Measurements from ENCODE around the gene VDAC1. TPM values are rescaled to one million over a fixed set of nuclear protein-coding genes. Genes with fewer than 3 reads are reported as not detected.
"Not testable (repeated sequence)": the region's sequence is repeated elsewhere in the genome, so short reads cannot be mapped to it uniquely, and the experiment has no call there.

Gene VDAC1
- total and polyA plus RNA-seq, 5 donors: 325 to 393 (median 340) TPM

DNA sequence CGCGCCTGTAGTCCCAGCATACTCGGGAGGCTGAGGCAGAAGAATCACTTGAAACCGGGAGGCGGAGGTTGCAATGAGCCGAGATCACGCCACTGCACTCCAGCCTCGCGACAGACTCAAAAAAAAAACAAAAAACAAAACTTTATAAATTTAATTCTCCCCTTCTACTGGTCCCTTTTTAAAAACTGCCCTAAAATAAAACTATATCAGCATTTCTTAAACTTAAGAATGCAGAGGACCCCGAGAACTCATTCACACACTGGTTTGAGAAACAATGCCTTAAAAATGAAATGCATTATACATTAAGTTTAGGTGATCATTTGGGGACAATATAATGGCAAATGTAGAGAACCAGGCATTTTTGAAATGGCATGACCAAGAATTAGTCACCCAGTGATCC, 38.7 kb downstream of the VDAC1 start:
- Histone ChIP-seq H3K27me3 (ENCODE audit: control insufficient read depth, insufficient read depth) (no peaks in the 10 kb centered on the region), H3K9me3 (ENCODE audit: control insufficient read depth, low read length) (no peaks in the 10 kb centered on the region), H3K4me1 (ENCODE audit: control insufficient read depth, insufficient read depth, low read length) (peaks cover 5% of the 10 kb centered on the region), H3K27ac (ENCODE audit: low read length) (no peak overlapping the region), H3K4me3 (ENCODE audit: low read length) (no peak overlapping the region)
- intact Hi-C loops (cut with DNase I): no loop called here
- ATAC-seq: no peak
- 97% methylated on average over 10 of the region's 10 CpGs for WGBS
- no peak for DNase-seq

DNA sequence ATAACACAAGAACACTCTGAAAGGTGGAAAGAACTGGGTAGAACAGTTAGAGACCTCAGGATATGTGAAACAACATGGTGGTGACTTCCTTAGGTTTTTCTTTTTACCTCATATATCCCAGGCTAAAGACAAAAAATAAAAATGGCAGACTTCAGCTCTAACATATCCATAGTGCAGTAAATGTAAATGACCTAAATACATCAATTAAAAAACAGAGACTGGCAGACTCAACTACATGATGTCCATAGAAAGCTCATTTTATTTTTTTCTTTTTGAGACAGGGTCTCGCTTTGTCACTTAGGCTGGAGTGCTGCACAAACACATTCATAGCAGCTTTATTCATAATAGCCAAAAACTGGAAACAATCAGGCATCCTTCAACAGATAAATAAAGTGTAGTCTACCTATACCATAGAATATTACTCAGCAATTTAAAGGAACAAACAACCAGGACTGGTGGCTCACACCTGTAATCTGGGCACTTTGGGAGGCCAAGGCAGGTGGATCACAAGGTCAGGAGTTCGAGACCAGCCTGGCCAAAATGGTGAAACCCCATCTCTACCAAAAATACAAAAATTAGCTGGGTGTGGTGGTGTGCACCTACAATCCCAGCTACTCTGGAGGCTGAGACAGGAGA, 41.2 kb downstream of the VDAC1 start:
- 94% methylated on average over 2 of the region's 2 CpGs for WGBS
- Histone ChIP-seq H3K27ac (ENCODE audit: low read length) (no peak overlapping the region), H3K9me3 (ENCODE audit: control insufficient read depth, low read length) (no peaks in the 10 kb centered on the region), H3K27me3 (ENCODE audit: control insufficient read depth, insufficient read depth) (no peaks in the 10 kb centered on the region), H3K4me3 (ENCODE audit: low read length) (no peak overlapping the region), H3K4me1 (ENCODE audit: control insufficient read depth, insufficient read depth, low read length) (peaks cover 5% of the 10 kb centered on the region)
- DNase-seq (no peak), ATAC-seq (no peak)
- intact Hi-C loops (cut with DNase I): no loop called here

GRCh38 chr5:133962801-133963476, 41.8 kb downstream of the VDAC1 start:
- H3K27me3 ChIP-seq (ENCODE audit: control insufficient read depth, insufficient read depth): no peaks in the 10 kb centered on the region
- intact Hi-C loops (cut with DNase I): no loop called here
- peaks cover 5% of the 10 kb centered on the region for H3K4me1 ChIP-seq (ENCODE audit: control insufficient read depth, insufficient read depth, low read length)
- no peak for ATAC-seq
- no peaks in the 10 kb centered on the region for H3K9me3 ChIP-seq (ENCODE audit: control insufficient read depth, low read length)
- no peak for DNase-seq
- WGBS: 63% methylated on average over 2 of the region's 2 CpGs
- no peak overlapping the region for H3K4me3 ChIP-seq (ENCODE audit: low read length)
- H3K27ac ChIP-seq (ENCODE audit: low read length): no peak overlapping the region

GRCh38 chr5:133962131-133962530, 42.6 kb downstream of the VDAC1 start:
- H3K4me3 ChIP-seq (ENCODE audit: low read length): no peak overlapping the region
- peaks cover 5% of the 10 kb centered on the region for H3K4me1 ChIP-seq (ENCODE audit: control insufficient read depth, insufficient read depth, low read length)
- DNase-seq: no peak
- intact Hi-C loops (cut with DNase I): no loop called here
- WGBS: 86% methylated on average over 2 of the region's 2 CpGs
- H3K9me3 ChIP-seq (ENCODE audit: control insufficient read depth, low read length): no peaks in the 10 kb centered on the region
- ATAC-seq: no peak
- no peaks in the 10 kb centered on the region for H3K27me3 ChIP-seq (ENCODE audit: control insufficient read depth, insufficient read depth)
- H3K27ac ChIP-seq (ENCODE audit: low read length): no peak overlapping the region

GRCh38 chr5:133959643-133960042, 45.1 kb downstream of the VDAC1 start:
- DNase-seq (no peak), ATAC-seq (no peak)
- no peak overlapping the region for H3K4me3 ChIP-seq (ENCODE audit: low read length)
- intact Hi-C loops (cut with DNase I): no loop called here
- H3K4me1 ChIP-seq (ENCODE audit: control insufficient read depth, insufficient read depth, low read length): peaks cover 1% of the 10 kb centered on the region
- WGBS: 79% methylated on average over 11 of the region's 11 CpGs
- H3K27me3 ChIP-seq (ENCODE audit: control insufficient read depth, insufficient read depth): no peaks in the 10 kb centered on the region
- H3K9me3 ChIP-seq (ENCODE audit: control insufficient read depth, low read length): no peaks in the 10 kb centered on the region
- H3K27ac ChIP-seq (ENCODE audit: low read length): no peak overlapping the region

DNA sequence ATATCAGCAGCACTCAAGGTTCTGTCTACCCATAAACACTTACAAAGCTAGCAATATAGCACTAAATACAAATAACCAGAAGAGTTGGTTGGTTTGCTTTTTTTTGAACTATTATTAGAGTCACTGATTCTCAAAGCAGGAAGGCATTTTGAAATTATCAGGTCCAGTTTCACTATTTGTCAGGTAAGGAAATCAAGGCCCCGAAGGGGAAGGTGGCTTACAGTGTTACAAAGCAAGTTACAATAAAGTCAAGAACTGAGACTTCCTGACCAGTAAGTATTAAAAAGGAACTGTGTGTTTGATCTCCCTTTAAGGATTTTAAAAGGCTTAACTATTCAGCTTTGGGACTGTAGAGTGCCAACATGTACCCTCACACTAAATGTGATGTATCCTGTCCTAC, 47.2 kb downstream of the VDAC1 start:
- Histone ChIP-seq H3K27ac (ENCODE audit: low read length) (no peak overlapping the region), H3K4me1 (ENCODE audit: control insufficient read depth, insufficient read depth, low read length) (peaks cover 7% of the 10 kb centered on the region), H3K9me3 (ENCODE audit: control insufficient read depth, low read length) (no peaks in the 10 kb centered on the region), H3K27me3 (ENCODE audit: control insufficient read depth, insufficient read depth) (no peaks in the 10 kb centered on the region), H3K4me3 (ENCODE audit: low read length) (no peak overlapping the region)
- 72% methylated on average over 1 of the region's 1 CpG for WGBS
- intact Hi-C loops (cut with DNase I): no loop called here
- no peak for DNase-seq
- ATAC-seq: no peak

- WGBS: 83% methylated on average over 4 of the region's 4 CpGs
- no peak overlapping the region for H3K27ac ChIP-seq (ENCODE audit: low read length)
- ATAC-seq (no peak), DNase-seq (no peak)
- no peak overlapping the region for H3K4me3 ChIP-seq (ENCODE audit: low read length)
- no peaks in the 10 kb centered on the region for H3K27me3 ChIP-seq (ENCODE audit: control insufficient read depth, insufficient read depth)
- H3K9me3 ChIP-seq (ENCODE audit: control insufficient read depth, low read length): no peaks in the 10 kb centered on the region
- peaks cover 7% of the 10 kb centered on the region for H3K4me1 ChIP-seq (ENCODE audit: control insufficient read depth, insufficient read depth, low read length)
- intact Hi-C loops (cut with DNase I): no loop called here
Observed at GRCh38 chr5:133957080-133957479, 47.7 kb downstream of the VDAC1 start.

DNA sequence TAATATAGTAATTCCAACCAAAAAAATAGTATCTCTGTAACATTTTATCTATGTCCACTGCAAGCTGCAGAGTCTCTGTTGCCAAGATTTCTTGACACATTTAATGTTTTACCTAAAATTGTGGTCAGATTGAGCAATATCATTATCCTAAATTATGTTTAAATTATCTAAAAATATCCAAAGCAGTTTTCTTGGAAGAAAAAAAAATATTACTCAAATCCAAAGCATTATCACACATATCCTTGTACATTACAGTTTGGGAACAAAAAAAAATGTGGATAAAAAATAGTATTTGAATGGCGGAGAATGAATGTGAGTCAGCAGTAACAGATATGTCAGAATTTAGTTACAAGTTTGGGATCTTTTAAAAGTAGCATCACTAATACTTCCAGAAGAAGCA, 48.6 kb downstream of the VDAC1 start:
- H3K27ac ChIP-seq (ENCODE audit: low read length); H3K4me3 ChIP-seq (ENCODE audit: low read length); ATAC-seq; H3K27me3 ChIP-seq (ENCODE audit: control insufficient read depth, insufficient read depth); intact Hi-C loops (cut with DNase I); H3K9me3 ChIP-seq (ENCODE audit: control insufficient read depth, low read length); DNase-seq: not testable (repeated sequence)
- 96% methylated on average over 1 of the region's 1 CpG for WGBS
- H3K4me1 ChIP-seq (ENCODE audit: control insufficient read depth, insufficient read depth, low read length): peaks cover 13% of the 10 kb centered on the region

GRCh38 chr5:133953568-133954145, 51.1 kb downstream of the VDAC1 start:
- Histone ChIP-seq H3K4me3 (ENCODE audit: low read length) (no peak overlapping the region), H3K27ac (ENCODE audit: low read length) (peak overlapping the region; percentile 98), H3K27me3 (ENCODE audit: control insufficient read depth, insufficient read depth) (no peaks in the 10 kb centered on the region), H3K4me1 (ENCODE audit: control insufficient read depth, insufficient read depth, low read length) (peaks cover 14% of the 10 kb centered on the region), H3K9me3 (ENCODE audit: control insufficient read depth, low read length) (no peaks in the 10 kb centered on the region)
- DNase-seq: no peak
- intact Hi-C loops (cut with DNase I): no loop called here
- peak in 1 of 2 donors; percentile 18 for ATAC-seq
- 90% methylated on average over 10 of the region's 10 CpGs for WGBS

DNA sequence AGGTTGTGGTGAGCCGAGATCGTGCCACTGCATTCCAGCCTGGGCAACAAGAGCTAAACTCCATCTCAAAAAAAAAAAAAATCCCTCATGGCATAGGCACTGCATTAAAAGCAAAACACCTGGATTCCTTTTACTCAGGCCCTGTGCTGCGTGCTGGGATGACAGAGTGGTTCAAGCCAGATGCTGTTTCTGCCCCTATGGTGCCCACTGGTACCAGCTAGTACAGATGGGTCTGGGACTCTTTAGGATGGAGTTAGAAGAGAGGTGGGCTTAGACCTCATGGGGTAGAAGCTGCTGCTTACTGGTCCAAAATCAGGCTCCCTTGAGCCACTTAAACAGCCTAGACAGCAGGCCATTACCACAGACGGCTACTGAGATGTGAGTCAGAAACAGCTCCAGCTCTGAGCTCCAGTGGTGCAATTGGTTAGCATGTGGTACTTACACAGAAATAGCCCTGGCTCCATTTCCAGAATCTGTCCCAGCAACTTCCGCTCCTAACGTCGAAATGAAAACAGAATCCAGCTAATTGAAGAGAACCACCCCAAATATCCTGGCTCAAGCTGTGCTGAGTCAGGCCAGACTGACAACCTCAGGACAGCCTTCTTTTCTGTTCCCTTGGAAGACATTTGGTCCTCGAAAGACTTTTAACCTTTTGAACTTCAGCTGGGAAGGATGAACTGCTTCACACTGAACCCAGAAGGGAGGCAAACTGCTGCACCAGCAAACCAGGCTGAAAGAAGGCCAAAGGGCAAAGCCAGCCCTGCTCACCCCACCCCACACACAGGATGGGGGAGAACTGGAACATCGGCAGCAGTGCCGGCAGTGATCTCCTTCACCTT, 51.8 kb downstream of the VDAC1 start:
- intact Hi-C loops (cut with DNase I): no loop called here
- ATAC-seq: peak; percentile 90 to 96
- WGBS: 43% methylated on average over 10 of the region's 10 CpGs
- Histone ChIP-seq H3K4me1 (ENCODE audit: control insufficient read depth, insufficient read depth, low read length) (peaks cover 14% of the 10 kb centered on the region), H3K27ac (ENCODE audit: low read length) (peak overlapping the region; percentile 98), H3K27me3 (ENCODE audit: control insufficient read depth, insufficient read depth) (no peaks in the 10 kb centered on the region), H3K9me3 (ENCODE audit: control insufficient read depth, low read length) (no peaks in the 10 kb centered on the region), H3K4me3 (ENCODE audit: low read length) (no peak overlapping the region)
- peak; percentile 66 to 75 (median 66) for DNase-seq
